Stimulated activated CD8-positive, alpha-beta memory T cell treated with anti-CD3 and anti-CD28 coated beads, Interleukin-15, amount 100 ng/mL, for 48 hours (primary cell): ENCODE data around the gene KERA.

ENCODE experiments used
- DNase-seq, 2 donors: peaks; one replicate each; pipeline ENCODE4 v3.0.0-alpha.2; 2020; ENCODE audit warnings: low read depth in 2 of 2

Gene KERA

DNA sequence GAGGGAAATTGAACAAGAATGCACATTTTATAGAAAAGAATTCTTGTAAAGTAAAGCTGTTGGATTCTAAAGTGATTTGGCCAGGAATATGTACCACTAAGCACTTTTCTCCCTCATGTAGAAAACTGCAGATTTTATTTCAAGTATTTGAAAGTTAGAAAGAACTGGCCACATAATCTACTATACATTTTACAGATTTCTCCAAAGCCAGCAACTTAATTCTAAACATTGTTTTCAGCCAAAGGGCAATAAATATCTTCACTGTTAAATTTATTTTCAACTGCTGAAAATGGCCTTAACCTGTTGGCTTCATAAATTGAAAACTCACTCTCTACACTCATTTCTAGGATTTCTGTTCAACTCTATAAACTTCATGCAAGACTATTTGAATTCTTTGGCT, 15.6 kb upstream of the KERA start:
- no peak for DNase-seq

DNA sequence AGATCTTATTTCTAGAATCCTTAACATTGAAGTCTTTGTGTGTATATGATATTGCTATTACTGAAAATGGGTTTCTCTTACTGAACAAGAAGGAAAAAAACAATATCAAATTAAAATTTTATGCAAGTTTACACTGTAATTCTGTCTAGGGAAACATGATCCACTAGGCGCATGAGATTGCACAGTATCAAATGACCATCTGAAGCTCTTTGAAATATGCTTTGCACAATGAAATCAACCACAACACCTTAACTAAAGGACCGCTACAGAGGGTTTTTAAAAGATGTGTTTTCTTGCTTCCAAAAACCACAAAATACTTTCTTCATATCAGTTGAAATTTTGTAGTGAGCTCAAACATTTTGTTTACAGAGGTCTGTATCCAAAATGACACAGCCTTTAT, 15.1 kb upstream of the KERA start:
- no peak for DNase-seq

GRCh38 chr12:91070936-91071335, 13.1 kb upstream of the KERA start:
- DNase-seq: no peak

DNA sequence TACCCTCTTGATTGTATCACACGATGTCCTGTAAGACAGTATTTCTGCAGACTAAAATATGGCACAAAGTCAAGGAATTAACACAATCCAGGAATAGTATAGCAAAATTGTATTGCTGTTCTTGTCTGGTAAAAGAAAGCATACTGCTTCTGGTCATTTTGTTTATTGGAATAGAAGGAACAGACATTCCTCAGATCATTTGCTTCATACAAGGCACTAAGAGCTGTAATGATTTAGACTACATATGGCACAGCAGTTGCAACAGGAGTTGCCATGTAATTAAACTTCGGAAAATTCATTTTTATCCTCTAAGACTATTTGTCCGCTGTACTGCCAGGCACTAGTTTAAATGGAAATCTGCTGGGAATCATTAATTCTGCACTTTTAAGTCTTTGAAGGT, 7.6 kb upstream of the KERA start:
- no peak for DNase-seq

DNA sequence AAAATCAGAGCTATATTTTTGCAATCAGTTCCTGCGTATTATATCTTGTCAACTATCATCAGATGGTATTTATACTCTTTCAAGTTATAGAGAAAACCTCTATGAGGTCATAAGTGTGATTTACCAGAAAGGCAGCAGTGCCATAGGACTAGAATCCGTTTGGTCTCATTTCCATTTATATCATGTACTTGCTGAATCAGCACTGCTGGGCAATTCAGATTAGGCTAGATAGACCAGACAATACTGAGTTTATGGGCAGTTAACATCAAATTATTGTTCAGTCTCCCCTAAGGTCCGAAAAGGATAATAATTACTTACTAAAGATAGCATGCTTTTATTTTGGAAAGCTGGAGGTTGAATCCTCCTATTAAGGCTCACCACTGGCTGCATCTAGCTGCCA, 6.8 kb upstream of the KERA start:
- no peak for DNase-seq

GRCh38 chr12:91061091-91061490, 3.3 kb upstream of the KERA start:
- no peak for DNase-seq

- DNase-seq: no peak
Measured at GRCh38 chr12:91059211-91059610, 1.4 kb upstream of the KERA start.

- no peak for DNase-seq
Measured at GRCh38 chr12:91058786-91059185, 962 bp upstream of the KERA start.

DNA sequence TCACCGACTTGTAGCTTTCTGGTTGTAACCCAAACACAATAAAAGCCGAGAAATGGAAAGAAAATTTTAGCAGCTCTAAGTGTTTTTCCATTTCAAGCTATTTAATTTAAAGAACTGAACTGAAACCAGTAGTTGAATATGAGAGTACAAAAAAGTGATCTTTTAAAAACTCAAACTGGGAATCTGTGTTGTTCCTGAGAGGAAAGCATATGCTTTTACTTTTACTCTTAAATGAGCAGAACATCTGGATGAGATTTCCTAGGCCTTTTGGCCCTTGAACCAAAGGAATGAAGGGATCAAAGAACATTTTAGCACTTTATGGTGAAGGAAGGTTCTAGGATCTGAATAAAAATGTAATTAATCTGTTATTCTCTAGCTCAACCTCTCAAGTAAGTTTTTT, 1.3 kb downstream of the KERA start:
- DNase-seq: no peak

- DNase-seq: no peak
Measured at GRCh38 chr12:91055976-91056375, 1.8 kb downstream of the KERA start.

- no peak for DNase-seq
Measured at GRCh38 chr12:91053951-91054715, 3.7 kb downstream of the KERA start.

DNA sequence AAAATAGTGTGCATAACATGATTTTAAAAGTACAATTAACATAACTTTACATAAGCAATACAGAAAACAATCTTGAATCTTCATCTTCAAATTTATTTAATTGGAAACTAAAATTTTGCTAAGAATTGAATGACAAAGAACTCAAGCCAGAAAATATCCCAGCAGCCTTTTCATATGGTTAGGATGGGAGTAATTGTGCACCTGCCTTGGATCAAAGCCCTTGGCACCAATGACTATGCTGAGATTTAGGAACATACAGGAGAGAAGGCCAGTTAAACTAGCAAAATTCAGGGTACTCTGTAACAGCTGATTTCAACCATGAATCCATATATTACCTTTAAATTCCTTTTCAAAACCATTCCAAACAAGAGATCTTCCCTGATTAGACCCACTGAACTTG, 5.8 kb downstream of the KERA start:
- DNase-seq: no peak

DNA sequence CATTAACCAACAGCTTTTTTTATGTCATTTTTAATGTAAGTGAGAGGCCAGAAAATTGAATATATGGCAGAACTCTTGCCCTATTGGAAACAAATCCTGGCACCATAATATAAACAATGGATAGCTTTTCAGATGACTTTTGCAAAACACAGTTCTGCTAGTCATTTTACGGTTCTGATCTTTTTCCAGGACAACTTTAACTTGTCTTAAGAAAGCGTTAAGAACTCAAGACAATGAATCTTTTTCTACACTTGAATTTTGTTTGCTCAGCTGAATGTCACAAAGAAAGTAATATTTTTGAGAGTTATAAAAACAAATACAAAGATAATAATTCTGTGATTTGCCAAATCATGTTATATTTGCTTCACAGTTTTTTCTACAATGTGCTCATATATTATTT, 13.2 kb downstream of the KERA start:
- DNase-seq: no peak

GRCh38 chr12:91043408-91043807, 14.4 kb downstream of the KERA start:
- DNase-seq: no peak

DNA sequence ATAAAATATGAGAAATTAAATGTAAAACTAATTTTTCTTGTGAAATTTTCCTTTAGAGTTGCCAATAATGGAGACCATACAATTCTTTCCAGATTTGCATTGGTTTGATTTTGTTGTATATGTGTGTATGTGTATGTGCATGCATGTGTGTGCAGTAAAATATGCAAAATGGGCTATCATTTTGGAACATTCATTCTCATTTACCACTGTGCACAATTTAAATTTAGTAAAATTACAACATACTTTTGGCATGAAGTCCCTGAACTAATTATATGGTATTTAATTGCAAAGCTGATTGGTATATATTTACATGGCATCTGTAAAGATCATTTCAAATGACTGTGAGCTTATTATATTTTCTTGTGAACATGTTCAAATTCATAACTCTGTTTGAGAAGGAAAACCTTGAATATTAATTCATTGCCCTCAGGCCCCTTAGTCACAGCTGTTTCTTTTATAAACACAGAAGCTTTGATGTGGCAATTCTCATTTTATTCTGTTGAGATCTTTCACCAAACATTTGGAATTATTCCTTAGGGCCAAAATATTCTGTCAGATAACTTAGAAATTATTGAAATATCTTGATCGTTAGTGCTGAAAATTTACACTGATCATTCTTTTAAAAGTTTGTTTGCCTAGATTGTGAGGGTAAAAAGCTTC, 17.6 kb downstream of the KERA start:
- no peak for DNase-seq

DNA sequence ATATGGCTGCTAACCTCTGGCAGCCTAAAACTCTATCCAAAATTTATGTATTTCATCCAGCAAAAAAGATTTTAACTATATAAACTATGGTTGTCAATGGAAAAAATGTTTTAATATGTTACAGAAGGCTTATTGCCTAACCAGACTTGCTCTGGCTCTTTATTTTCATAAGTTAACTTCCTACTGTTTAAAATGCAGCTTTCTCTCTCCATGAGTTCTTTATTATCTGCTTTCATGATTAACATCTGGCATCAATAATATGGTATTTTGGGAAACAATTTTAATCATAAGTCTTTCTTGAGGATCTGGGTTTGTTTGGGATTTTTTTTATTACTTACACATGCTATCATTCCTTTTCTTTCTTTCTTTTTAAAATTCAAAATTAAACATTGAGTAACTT, 20.5 kb downstream of the KERA start:
- no peak for DNase-seq

GRCh38 chr12:91033251-91033650, 24.6 kb downstream of the KERA start:
- no peak for DNase-seq

- no peak for DNase-seq
Measured at GRCh38 chr12:91023326-91024004, 34.4 kb downstream of the KERA start.

GRCh38 chr12:91021076-91021475, 36.7 kb downstream of the KERA start:
- no peak for DNase-seq

DNA sequence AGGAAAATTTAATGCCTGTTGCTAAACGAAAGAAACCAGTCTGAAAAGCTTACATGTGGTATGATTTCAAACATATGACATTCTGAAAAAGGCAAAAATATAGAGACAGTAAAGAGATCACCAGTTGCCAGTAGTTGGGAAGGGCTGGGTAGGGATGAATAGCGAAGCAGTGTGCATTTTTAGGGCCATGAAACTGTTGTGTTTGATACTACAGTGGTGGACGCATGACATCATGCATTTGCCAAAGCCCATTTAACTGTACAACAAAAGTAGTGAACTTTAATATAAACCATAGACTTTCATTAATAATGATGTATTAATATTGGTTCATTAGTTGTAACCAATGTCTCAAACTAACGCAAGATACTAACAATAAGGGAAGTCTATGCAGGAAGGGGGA, 38.4 kb downstream of the KERA start:
- no peak for DNase-seq

GRCh38 chr12:91017511-91018263, 40.1 kb downstream of the KERA start:
- DNase-seq: no peak

DNA sequence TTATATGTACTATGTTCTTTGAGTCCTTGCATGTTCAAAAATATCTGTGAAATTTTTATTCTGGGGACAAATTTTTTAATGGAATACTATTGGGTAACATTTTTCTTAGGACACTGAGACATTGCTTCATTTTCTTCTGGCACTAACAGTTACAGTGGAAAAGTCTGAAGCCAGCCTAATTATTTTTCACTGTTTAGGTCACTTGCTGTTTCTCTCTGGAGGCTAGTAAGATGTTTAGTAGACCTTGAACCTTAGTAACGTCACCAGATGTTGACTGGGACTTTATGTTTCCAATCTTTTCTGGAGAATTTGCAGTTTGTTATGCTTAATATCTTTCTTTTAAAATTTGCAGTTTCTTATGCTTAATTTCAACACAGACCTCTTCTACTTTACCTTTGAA, 40.8 kb downstream of the KERA start:
- DNase-seq: no peak
